Peyer's patch (tissue), 4 donors: ENCODE data around the gene SERPINB4. TPM values are rescaled to one million over a fixed set of nuclear protein-coding genes. Genes with fewer than 3 reads are reported as not detected.

Experiments used
- DNase-seq, 3 donors: peaks; one replicate each; pipeline ENCODE4 v3.0.0-alpha.2; 2017 to 2019
- H3K27ac ChIP-seq, 4 donors: fragments of 200-600 bp; sonication (generic); one replicate each; pipeline ENCODE4 v1.5.1; 2016 to 2019
- H3K27me3 ChIP-seq, 2 donors: fragments of 200-600 bp; sonication (generic); one replicate each; pipeline ENCODE4 v1.5.1; 2019
- H3K36me3 ChIP-seq, 3 donors: fragments of 200-600 bp; sonication (generic); one replicate each; pipeline ENCODE4 v1.5.1; 2016 to 2019
- H3K4me1 ChIP-seq, 4 donors: fragments of 200-600 bp; sonication (generic); one replicate each; pipeline ENCODE4 v1.5.1; 2016 to 2019
- H3K4me3 ChIP-seq, 4 donors: fragments of 200-600 bp; sonication (generic); 1 replicate in 3 of 4; 2 replicates in 1 of 4; pipeline ENCODE4 v1.5.1; 2016 to 2019; ENCODE audit warnings: mild to moderate bottlenecking in 1 of 4
- H3K9me3 ChIP-seq, 4 donors: fragments of 200-600 bp; sonication (generic); one replicate each; pipeline ENCODE4 v1.5.1; 2016 to 2019; ENCODE audit warnings: mild to moderate bottlenecking in 1 of 4
- POLR2A ChIP-seq, 2 donors: fragments of 450-650 bp; IDR thresholded peaks; one replicate each; pipeline ENCODE4 v1.5.1; 2017; ENCODE audit warnings: antibody characterized with exemption in 2 of 2, mild to moderate bottlenecking in 2 of 2, moderate library complexity in 2 of 2
- total RNA-seq, 4 donors: library from RNA; depleted of rRNA; stranded (reverse); fragments of >200 nt; gene quantifications; one replicate each; pipeline ENCODE4 v1.1.0, GENCODE V29; 2016
- TF ChIP-seq, protein P1 (sequence below), 6 experiments: fragments of 450-650 bp in 4 of 6; fragments of 200-600 bp in 2 of 6; sonication (generic) in 1 of 6; IDR thresholded peaks; one replicate each; pipeline ENCODE4 v1.5.1; 2017 to 2019; ENCODE audit warnings: antibody characterized with exemption in 6 of 6, mild to moderate bottlenecking in 3 of 6, moderate library complexity in 1 of 6

Gene SERPINB4
- total RNA-seq, 4 donors from 2014 or later: not detected

- Histone ChIP-seq H3K9me3 (peaks cover 0 to 7% (median 3%) of the 10 kb centered on the region in 4 donors), H3K36me3 (no peaks in the 10 kb centered on the region), H3K4me1 (no peaks in the 10 kb centered on the region), H3K4me3 (no peak overlapping the region), H3K27me3 (no peaks in the 10 kb centered on the region), H3K27ac (no peak overlapping the region)
- no peak for DNase-seq
- no peak for TF ChIP-seq POLR2A (IDR thresholded peaks at IDR 0.05)
- TF ChIP-seq, protein P1, sequence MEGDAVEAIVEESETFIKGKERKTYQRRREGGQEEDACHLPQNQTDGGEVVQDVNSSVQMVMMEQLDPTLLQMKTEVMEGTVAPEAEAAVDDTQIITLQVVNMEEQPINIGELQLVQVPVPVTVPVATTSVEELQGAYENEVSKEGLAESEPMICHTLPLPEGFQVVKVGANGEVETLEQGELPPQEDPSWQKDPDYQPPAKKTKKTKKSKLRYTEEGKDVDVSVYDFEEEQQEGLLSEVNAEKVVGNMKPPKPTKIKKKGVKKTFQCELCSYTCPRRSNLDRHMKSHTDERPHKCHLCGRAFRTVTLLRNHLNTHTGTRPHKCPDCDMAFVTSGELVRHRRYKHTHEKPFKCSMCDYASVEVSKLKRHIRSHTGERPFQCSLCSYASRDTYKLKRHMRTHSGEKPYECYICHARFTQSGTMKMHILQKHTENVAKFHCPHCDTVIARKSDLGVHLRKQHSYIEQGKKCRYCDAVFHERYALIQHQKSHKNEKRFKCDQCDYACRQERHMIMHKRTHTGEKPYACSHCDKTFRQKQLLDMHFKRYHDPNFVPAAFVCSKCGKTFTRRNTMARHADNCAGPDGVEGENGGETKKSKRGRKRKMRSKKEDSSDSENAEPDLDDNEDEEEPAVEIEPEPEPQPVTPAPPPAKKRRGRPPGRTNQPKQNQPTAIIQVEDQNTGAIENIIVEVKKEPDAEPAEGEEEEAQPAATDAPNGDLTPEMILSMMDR (IDR thresholded peaks at IDR 0.05): no peak
Measured at GRCh38 chr18:63626431-63626830, 17.6 kb downstream of the SERPINB4 start.

DNA sequence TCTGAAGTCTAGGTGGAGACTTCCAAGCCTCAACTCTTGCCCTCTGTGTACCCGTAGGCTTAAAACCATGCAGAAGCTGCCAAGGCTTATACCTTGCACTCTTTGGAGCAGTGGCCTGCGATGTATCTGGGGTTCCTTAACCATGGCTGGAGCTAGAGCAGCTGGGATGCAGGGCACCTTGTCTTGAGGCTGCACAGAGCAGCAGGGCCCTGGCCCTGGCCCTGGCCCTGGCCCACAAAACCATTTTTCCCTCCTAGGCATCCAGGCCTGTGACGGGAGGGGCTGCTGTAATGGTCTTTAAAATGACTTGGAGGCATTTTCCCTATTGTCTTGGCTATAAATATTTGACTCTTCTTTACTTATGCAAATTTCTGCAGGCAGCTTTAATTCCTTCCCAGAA, 19.2 kb downstream of the SERPINB4 start:
- TF ChIP-seq, protein P1 (IDR thresholded peaks at IDR 0.05): no peak
- no peak for TF ChIP-seq POLR2A (IDR thresholded peaks at IDR 0.05)
- no peaks in the 10 kb centered on the region for H3K27me3 ChIP-seq
- DNase-seq: no peak
- no peak overlapping the region for H3K4me3 ChIP-seq
- H3K4me1 ChIP-seq: no peaks in the 10 kb centered on the region
- H3K36me3 ChIP-seq: no peaks in the 10 kb centered on the region
- peaks cover 0 to 7% (median 3%) of the 10 kb centered on the region in 4 donors for H3K9me3 ChIP-seq
- H3K27ac ChIP-seq: no peak overlapping the region

GRCh38 chr18:63619661-63620060, 24.4 kb downstream of the SERPINB4 start:
- no peak for DNase-seq
- Histone ChIP-seq H3K36me3 (no peaks in the 10 kb centered on the region), H3K9me3 (no peaks in the 10 kb centered on the region), H3K27me3 (no peaks in the 10 kb centered on the region), H3K4me1 (no peaks in the 10 kb centered on the region), H3K4me3 (no peak overlapping the region), H3K27ac (no peak overlapping the region)
- no peak for TF ChIP-seq POLR2A (IDR thresholded peaks at IDR 0.05)
- TF ChIP-seq, protein P1 (IDR thresholded peaks at IDR 0.05): no peak

DNA sequence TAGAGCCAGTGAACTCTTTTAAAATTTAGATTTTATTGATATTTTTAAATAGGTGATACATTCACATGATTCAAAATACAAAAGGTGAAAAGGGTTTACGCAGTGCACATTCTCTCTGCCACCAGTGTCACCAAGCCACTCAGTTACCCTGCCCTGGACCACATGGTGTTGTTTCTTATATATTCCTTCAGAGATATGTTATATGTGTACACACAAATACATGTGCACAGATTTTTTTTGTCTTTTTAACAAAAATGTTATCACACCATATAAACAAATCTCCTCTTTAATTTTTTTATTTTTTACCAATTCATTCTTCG, 26.2 kb downstream of the SERPINB4 start:
- Histone ChIP-seq H3K27ac (no peak overlapping the region), H3K27me3 (no peaks in the 10 kb centered on the region), H3K36me3 (no peaks in the 10 kb centered on the region), H3K9me3 (no peaks in the 10 kb centered on the region), H3K4me3 (no peak overlapping the region), H3K4me1 (no peaks in the 10 kb centered on the region)
- TF ChIP-seq, protein P1 (IDR thresholded peaks at IDR 0.05): no peak
- TF ChIP-seq POLR2A (IDR thresholded peaks at IDR 0.05): no peak
- DNase-seq: no peak

- no peak overlapping the region for H3K4me3 ChIP-seq
- H3K27ac ChIP-seq: no peak overlapping the region
- no peak for DNase-seq
- TF ChIP-seq, protein P1 (IDR thresholded peaks at IDR 0.05): no peak
- no peak for TF ChIP-seq POLR2A (IDR thresholded peaks at IDR 0.05)
- H3K9me3 ChIP-seq: no peaks in the 10 kb centered on the region
- no peaks in the 10 kb centered on the region for H3K4me1 ChIP-seq
- H3K36me3 ChIP-seq: no peaks in the 10 kb centered on the region
- H3K27me3 ChIP-seq: no peaks in the 10 kb centered on the region
Measured at GRCh38 chr18:63617049-63617914, 26.8 kb downstream of the SERPINB4 start.
